DMS53 treated with DMSO at 0.1 percent for 48 hours (cell line): ENCODE data around the gene GNL1.
"Not testable (repeated sequence)": the region's sequence is repeated elsewhere in the genome, so short reads cannot be mapped to it uniquely, and the experiment has no call there.

Source experiments
- DNase-seq: peaks from one replicate; lab custom pipeline; 2025; ENCODE audit not compliant: unreplicated experiment; lab: John Stamatoyannopoulos, UW

Gene GNL1

DNA sequence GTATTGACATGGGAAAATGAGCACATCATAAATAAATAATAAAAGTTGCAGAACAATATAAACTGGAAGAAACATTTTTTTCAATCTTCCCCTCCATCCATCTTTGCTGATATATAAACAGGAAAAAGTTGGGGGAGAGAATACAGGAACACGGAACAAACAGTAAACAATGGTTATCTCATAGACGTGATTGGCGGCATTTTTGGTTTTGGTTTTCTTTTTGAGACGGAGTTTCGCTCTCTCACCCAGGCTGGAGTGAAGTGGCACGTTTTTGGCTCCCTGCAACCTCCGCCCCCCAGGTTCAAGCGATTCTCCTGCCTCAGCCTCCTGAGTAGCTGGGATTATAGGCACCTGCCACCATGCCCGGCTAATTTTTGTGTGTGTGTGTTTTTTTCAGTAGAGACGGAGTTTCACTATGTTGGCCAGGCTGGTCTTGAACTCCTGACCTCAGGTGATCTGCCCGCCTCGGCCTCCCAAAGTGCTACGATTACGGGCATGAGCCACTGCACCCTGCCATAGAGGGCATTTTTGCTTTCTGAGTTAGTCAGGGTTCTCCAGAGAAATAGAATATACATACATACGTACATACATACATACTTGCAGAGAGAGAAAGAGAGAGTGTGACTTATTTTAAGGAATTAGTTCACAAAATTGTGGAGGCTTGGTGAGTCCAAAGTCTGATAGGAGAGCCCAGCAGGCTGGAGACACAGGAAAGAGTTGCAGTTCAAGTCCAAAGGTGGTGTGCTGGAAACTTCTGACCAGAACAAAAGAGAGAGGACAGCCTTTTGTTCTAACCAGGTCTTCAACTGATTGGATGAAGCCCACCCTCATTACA is 22.6 kb downstream of the GNL1 start:
- DNase-seq = no peak

DNA sequence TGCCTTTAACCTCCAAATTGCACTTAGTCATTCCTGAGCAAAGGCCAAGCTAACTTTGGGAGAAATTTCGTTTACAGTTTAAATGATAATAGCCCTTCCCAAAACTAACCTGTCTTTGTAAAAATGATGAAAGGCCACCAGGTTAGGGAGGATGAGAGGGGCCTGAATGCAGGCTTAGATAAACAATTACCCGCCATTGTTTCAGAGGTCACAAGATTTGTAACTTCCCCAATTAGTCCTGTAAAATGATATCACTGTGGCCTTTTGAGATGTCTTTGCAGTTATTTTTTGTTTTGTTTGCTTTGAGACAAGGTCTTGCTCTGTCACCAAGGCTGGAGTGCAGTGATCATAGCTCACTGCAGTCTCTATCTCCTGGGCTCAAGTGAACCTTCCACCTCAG is 26.3 kb downstream of the GNL1 start:
- no peak for DNase-seq

GRCh38 chr6:30529349-30529875 is 26.9 kb downstream of the GNL1 start:
- not testable (repeated sequence) for DNase-seq

DNA sequence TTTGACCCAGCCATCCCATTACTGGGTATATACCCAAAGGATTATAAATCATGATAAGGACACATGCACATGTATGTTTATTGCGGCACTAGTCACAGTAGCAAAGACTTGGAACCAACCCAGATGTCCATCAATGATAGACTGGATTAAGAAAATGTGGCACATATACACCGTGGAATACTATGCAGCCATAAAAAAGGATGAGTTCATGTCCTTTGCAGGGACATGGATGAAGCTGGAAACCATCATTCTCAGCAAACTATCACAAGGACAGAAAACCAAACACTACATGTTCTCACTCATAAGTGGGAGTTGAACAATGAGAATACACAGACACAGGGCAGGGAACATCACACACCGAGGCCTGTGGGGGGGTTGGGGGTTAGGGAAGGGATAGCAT is 29.8 kb downstream of the GNL1 start:
- not testable (repeated sequence) for DNase-seq

GRCh38 chr6:30521952-30522351 is 34.3 kb downstream of the GNL1 start:
- not testable (repeated sequence) for DNase-seq

DNA sequence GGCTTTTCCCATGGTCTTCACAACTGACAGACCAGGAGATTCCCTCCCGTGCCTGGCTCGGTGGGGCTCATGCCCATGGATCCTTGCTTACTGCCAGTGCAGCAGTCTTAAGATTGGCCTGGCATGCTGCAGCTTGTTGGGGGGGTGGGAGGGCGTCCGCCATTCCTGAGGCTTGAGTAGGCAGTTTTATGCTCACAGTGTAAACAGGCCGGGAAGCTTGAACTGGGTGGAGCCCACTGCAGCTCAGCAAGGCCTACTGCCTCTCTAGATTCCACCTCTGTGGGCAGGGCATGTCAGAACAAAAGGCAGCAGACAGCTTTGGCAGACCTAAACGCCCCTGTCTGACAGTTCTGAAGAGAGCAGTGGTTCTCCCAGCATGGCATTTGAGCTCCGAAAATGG is 35.2 kb downstream of the GNL1 start:
- DNase-seq = not testable (repeated sequence)

GRCh38 chr6:30520522-30520921 is 35.8 kb downstream of the GNL1 start:
- DNase-seq = no peak

GRCh38 chr6:30518505-30519145 is 37.7 kb downstream of the GNL1 start:
- not testable (repeated sequence) for DNase-seq

- not testable (repeated sequence) for DNase-seq
Measured at GRCh38 chr6:30517767-30518504, 38.4 kb downstream of the GNL1 start.

DNA sequence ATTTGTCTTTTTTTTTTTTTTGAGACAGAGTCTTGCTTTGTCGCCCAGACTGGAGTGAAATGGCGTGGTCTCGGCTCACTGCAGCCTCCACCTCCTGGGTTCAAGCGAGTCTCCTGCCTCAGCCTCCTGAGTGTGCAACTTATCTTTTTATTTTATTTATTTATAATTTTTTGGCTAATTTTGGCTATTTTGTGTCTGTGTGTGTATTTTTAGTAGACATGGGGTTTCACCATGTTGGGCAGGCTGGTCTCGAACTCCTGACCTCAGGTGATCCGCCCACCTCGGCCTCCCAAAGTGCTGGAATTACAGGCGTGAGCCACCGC is 39.6 kb downstream of the GNL1 start:
- DNase-seq = not testable (repeated sequence)

GRCh38 chr6:30515944-30516753 is 40.1 kb downstream of the GNL1 start:
- DNase-seq = peak; percentile 91

DNA sequence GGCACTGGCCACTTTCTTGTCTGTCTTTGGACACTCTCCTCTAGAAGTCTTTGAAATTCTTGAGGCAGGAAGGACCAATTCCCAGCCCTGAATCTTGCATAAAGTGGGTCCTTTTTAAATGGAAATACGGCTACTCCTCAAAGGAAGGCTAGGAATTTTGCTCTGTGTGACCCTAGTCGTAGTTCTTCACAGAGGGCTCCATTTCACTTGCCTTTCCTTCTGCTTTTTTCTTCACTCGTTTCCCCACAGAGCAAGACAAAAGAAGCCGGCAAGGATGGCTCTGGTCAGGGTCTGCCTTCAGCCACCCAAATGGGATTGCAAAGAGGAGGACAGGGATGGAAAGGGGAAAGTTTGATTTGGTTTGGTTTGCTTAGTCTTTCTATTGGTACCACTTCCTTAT is 41.2 kb downstream of the GNL1 start:
- DNase-seq = no peak

- no peak for DNase-seq
Measured at GRCh38 chr6:30513451-30513850, 42.8 kb downstream of the GNL1 start.

DNA sequence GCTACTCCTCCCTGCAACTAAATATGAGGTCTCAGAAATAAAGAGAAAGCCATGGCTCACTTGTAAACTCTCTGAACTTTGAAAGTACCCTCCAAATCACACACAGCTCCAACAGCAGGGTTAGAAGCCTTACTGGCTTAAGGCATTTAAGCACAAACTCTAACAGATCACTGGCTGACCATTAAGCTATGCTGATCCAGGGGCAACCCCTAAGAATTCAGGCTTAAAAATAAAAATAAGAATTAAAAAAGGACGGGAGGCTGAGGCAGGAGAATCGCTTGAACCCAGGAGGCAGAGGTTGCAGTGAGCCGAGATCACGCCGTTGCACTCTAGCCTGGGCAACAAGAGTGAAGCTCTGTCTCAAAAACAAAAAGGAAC is 45.1 kb downstream of the GNL1 start:
- DNase-seq = no peak

- DNase-seq = no peak
Measured at GRCh38 chr6:30510419-30511168, 45.7 kb downstream of the GNL1 start.

DNA sequence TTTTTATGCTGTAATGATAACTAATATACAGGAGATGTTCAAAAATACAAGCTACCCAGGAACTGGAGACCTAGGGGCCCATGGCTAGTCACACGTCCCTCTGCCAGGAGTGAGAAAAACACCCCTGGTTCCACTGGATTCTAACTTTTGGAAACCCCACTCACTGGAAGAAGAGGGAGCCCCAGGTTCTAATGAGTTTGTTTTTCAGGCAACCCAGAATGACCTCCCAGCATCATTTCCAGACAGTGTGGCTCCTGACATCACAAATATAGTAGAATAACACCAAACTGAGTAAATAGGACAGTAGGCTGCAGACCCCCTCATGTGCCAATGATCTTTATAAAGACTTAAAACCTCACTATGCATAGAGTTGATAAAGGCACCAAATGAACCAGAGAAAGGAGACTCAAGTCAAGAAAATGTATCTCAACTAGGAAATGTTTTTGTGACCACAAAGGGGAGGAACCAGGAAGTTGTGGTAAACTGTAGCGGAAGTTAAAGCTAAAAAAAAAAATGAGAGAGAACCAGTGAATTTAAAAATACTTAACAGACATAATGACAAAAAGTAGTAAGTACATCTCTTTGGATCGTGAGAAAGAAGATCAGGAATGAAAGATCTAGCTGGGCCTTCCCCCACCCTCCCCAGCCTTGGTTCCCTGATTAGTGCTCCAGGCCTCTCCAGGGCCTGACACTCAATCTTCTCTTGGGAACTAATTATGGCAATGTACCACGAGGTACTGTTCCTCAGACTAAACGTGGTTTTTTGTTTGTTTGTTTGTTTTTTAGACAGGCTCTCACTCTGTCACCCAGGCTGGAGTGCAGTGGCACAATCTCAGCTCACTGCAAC is 47.2 kb downstream of the GNL1 start:
- DNase-seq = no peak

DNA sequence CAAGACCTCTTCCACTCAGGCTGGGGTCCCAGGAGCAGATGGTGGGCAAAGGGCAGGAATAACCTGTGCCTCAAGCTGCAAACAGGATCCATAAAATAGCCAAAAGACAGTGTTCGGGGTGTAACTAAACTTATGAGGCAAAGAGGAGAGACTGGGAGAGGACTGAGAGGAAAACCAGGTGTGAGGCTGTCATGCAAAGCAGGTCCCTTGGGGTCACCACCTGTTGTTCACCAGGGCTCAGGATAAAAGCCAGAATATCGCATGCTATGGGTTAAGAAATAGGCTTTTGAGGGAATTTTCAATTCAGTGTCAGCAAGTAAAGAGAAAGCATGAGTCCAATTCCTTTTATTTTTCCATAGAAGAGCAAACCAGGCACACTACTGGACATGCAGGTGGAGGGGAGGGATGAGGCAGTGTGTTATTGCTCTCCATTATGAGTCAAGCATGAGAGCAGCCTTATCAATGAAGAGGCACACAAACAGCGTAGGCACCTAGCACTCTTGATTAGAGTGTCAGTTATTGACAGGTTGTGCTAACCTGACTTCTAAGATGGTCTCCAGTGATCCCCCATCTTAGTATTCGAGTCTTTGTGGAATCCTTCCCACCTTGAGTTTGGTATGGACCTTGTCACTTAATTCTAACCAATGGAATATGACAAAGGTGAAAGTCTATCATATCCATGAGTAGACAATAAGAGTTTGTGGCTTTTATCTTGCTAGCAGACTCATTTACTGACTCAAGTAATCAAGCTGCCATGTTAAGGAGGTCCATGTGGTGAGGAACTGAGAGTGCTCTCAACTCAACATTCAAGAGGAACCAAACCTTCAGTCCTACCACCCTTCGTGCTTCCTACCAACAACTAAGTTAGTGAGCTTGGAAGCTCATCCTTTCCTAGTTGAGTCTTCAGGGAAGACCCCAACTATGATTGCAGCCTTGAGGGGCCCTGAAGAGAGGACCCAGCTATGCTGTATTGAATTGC is 48.2 kb downstream of the GNL1 start:
- DNase-seq = no peak
